HG03060 (cell line): Measurements from ENCODE around the gene LNX1.

Source experiments
- ATAC-seq: cut with Tn5 transposase; IDR thresholded peaks from one replicate; pipeline ENCODE4 v1.9.1; 2021; ENCODE audit warnings: low read depth, moderate number of reproducible peaks; ENCODE audit not compliant: unreplicated experiment

Gene LNX1

GRCh38 chr4:53575552-53575951 lies 15.7 kb downstream of the LNX1 start:
- no peak for ATAC-seq

- no peak for ATAC-seq
Measured at GRCh38 chr4:53574528-53574927, 16.8 kb downstream of the LNX1 start.

GRCh38 chr4:53573696-53574095 lies 17.6 kb downstream of the LNX1 start:
- no peak for ATAC-seq

GRCh38 chr4:53572600-53572994 lies 18.7 kb downstream of the LNX1 start:
- ATAC-seq: no peak

GRCh38 chr4:53571936-53572599 lies 19.2 kb downstream of the LNX1 start:
- ATAC-seq: no peak

- ATAC-seq: peak; percentile 97
Measured at GRCh38 chr4:53563824-53564223, 27.5 kb downstream of the LNX1 start.

- ATAC-seq: no peak
Measured at GRCh38 chr4:53562409-53562808, 28.9 kb downstream of the LNX1 start.

GRCh38 chr4:53559021-53559620 lies 32.2 kb downstream of the LNX1 start:
- no peak for ATAC-seq

- ATAC-seq: no peak
Measured at GRCh38 chr4:53558065-53558801, 33.1 kb downstream of the LNX1 start.

- ATAC-seq: no peak
Measured at GRCh38 chr4:53557669-53558064, 33.6 kb downstream of the LNX1 start.

- ATAC-seq: no peak
Measured at GRCh38 chr4:53556651-53557050, 34.6 kb downstream of the LNX1 start.

- no peak for ATAC-seq
Measured at GRCh38 chr4:53553486-53554210, 37.6 kb downstream of the LNX1 start.

GRCh38 chr4:53552711-53553110 lies 38.6 kb downstream of the LNX1 start:
- no peak for ATAC-seq

GRCh38 chr4:53551958-53552357 lies 39.3 kb downstream of the LNX1 start:
- no peak for ATAC-seq

- no peak for ATAC-seq
Measured at GRCh38 chr4:53551281-53551864, 39.9 kb downstream of the LNX1 start.

GRCh38 chr4:53548662-53549061 lies 42.6 kb downstream of the LNX1 start:
- no peak for ATAC-seq

GRCh38 chr4:53547983-53548382 lies 43.3 kb downstream of the LNX1 start:
- ATAC-seq: no peak

GRCh38 chr4:53545942-53546581 lies 45.2 kb downstream of the LNX1 start:
- ATAC-seq: no peak

- no peak for ATAC-seq
Measured at GRCh38 chr4:53545273-53545672, 46.0 kb downstream of the LNX1 start.

GRCh38 chr4:53543561-53543960 lies 47.7 kb downstream of the LNX1 start:
- no peak for ATAC-seq
